GM12872 (cell line): Measurements from ENCODE around the gene PSMB10.

Source experiments
- TF ChIP-seq, protein P1 (sequence below): IDR thresholded peaks from 3 replicates; pipeline ENCODE4 v1.5.1; 2011; ENCODE audit warnings: low read depth, mild to moderate bottlenecking, low read length, moderate library complexity; ENCODE audit not compliant: insufficient read depth

PSMB10 gene

GRCh38 chr16:67901734-67902133 lies 34.9 kb downstream of the PSMB10 start:
- TF ChIP-seq, protein P1, sequence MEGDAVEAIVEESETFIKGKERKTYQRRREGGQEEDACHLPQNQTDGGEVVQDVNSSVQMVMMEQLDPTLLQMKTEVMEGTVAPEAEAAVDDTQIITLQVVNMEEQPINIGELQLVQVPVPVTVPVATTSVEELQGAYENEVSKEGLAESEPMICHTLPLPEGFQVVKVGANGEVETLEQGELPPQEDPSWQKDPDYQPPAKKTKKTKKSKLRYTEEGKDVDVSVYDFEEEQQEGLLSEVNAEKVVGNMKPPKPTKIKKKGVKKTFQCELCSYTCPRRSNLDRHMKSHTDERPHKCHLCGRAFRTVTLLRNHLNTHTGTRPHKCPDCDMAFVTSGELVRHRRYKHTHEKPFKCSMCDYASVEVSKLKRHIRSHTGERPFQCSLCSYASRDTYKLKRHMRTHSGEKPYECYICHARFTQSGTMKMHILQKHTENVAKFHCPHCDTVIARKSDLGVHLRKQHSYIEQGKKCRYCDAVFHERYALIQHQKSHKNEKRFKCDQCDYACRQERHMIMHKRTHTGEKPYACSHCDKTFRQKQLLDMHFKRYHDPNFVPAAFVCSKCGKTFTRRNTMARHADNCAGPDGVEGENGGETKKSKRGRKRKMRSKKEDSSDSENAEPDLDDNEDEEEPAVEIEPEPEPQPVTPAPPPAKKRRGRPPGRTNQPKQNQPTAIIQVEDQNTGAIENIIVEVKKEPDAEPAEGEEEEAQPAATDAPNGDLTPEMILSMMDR: no peak

- TF ChIP-seq, protein P1: no peak
Measured at GRCh38 chr16:67897231-67897630, 39.4 kb downstream of the PSMB10 start.

GRCh38 chr16:67893743-67894399 lies 42.8 kb downstream of the PSMB10 start:
- TF ChIP-seq, protein P1: no peak

DNA sequence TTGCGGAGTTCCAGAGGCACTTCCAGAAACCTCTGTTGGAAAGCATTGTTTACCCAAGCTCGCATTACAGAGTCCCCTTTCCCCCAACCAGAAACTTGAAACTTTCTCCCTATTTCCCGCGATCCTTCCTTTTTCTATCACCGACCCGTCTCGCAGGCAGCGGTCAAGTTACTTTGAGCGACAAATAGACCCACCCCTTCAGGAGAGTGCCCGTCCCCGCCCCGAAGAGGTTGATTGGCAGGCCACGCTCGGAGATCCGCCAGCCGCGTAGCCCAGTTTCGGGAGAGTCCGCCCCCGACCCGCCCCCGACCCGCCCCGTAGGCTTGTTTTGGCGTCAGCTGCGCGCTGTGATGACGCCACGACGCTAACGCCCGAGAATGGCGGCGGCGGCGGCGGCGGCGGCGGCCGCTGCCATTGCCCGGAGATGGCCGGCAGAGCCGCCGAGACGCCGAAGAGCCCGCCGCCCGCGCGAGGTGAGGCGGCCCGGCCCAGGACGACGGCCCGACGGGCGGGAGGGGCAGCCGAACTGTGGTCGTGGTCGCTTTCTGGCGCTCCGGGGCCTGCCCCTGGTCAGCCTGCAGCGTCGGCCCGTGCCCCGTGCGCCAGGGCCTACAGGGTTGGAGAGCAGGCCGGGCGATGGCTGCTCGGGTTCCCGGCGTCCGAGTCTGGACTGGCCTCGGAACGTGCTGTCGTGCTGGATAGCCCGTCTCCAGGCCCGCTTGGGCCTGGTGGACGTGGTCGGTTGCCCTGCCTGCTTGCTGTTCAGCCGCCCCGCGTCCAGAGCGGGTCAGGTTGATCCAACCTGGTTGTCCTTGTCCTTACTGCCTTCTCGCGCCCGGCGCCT lies 43.5 kb downstream of the PSMB10 start, which contains the start of gene PSKH1:
PSKH1 (plus strand) TSS at position 356 of the 844 bp plus-strand sequence. CDS start 15,496 bp downstream, outside the sequence.
- TF ChIP-seq, protein P1: no peak

DNA sequence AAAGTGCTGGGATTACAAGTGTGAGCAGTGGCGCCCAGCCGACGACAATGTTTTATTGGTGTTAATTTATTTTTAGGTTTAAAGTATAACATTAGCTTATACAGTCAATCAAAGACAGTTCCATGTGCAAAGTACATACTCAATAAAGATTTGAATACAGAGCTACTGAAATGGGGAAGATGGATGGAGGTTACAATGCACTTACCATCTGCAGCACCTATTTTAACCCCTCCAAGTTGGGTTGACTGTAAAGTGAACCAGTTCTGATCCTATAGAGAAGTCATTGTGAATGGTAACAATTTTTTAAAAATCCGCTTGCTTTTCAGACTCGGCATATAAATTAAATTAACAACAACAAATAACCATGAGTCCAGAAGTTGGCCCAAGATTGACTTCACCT lies 44.3 kb downstream of the PSMB10 start:
- TF ChIP-seq, protein P1: no peak

- TF ChIP-seq, protein P1: no peak
Measured at GRCh38 chr16:67888331-67888730, 48.3 kb downstream of the PSMB10 start.

GRCh38 chr16:67886387-67886786 lies 50.3 kb downstream of the PSMB10 start:
- TF ChIP-seq, protein P1: no peak
